HepG2 (cell line): ENCODE measurements around the gene TMEM145. TPM values are rescaled to one million over a fixed set of nuclear protein-coding genes. Genes with fewer than 3 reads are reported as not detected.

Experiments used
- ATAC-seq: fragments of 200-7000 bp; cut with Tn5 transposase; 3 replicates; pipeline ENCODE4 v1.9.1; 2020; ENCODE audit warnings: mild to moderate bottlenecking, moderate library complexity
- BruUV-seq: library from RNA; stranded (reverse); fragments of 400-500 nt; replicated peaks from 2 replicates; lab custom pipeline; 2021; lab: Mats Ljungman, UMichigan
- CTCF ChIA-PET: fragments of 300-600 bp; formaldehyde crosslinking; extraction: SDS; loops from one replicate; lab custom pipeline; 2021; ENCODE audit warnings: low total read pairs, inconsistent platforms, low intra/inter-chr PET ratio; lab: Yijun Ruan, JAX
- POLR2A ChIA-PET: fragments of 350-600 bp; sonication (Branson Sonifier 250); formaldehyde crosslinking; loops from one replicate; lab custom pipeline; 2020; ENCODE audit warnings: antibody characterized with exemption, inconsistent platforms; lab: Yijun Ruan, JAX
- DNase-seq: peaks from one replicate; pipeline ENCODE4 v3.0.0-alpha.2; 2015; ENCODE audit warnings: low spot score
- FAIRE-seq: peaks from 3 replicates; lab custom pipeline; 2011; peaks lifted over from hg19 to GRCh38; lab: Jason Lieb, UNC
- H2AFZ ChIP-seq: one replicate; pipeline ENCODE4 v1.6.1; 2011; ENCODE audit warnings: low read length, inconsistent platforms
- H3K27ac ChIP-seq: fragments of 300-600 bp; 3 replicates; pipeline ENCODE4 v1.8.0; 2011; ENCODE audit warnings: mixed run types, mild to moderate bottlenecking, mixed read lengths, low read length, inconsistent platforms; ENCODE audit not compliant: insufficient read depth; ENCODE audit errors: extremely low read length
- H3K27me3 ChIP-seq, 2 experiments: fragments of 200-600 bp in 1 of 2; 2 replicates in 1 of 2; 3 replicates in 1 of 2; pipeline versions ENCODE4 v1.6.0 to v1.8.0; 2011; ENCODE audit warnings: low read length in 2 of 2, mild to moderate bottlenecking in 2 of 2, moderate library complexity in 2 of 2, inconsistent platforms in 1 of 2; ENCODE audit not compliant: insufficient read depth in 2 of 2, control insufficient read depth in 1 of 2
- H3K36me3 ChIP-seq, 2 experiments: fragments of 200-600 bp in 1 of 2; replicated peaks in 1 of 2; 2 replicates in 1 of 2; 3 replicates in 1 of 2; pipeline versions ENCODE4 v1.5.1 to v1.8.0; 2011; ENCODE audit warnings: low read length in 2 of 2, inconsistent platforms in 1 of 2; ENCODE audit not compliant: insufficient read depth in 2 of 2, control insufficient read depth in 1 of 2
- H3K4me1 ChIP-seq: 2 replicates; pipeline ENCODE4 v1.5.1; 2012; ENCODE audit warnings: low read length, inconsistent platforms; ENCODE audit not compliant: insufficient read depth
- H3K4me2 ChIP-seq: 2 replicates; pipeline ENCODE4 v1.6.0; 2011; ENCODE audit warnings: low read depth, low read length, inconsistent platforms
- H3K4me3 ChIP-seq, 3 experiments: fragments of 200-600 bp in 1 of 3; sonication (generic), shearing (Covaris generic) in 1 of 3; replicated peaks in 1 of 3; 2 replicates each; pipeline ENCODE4 v1.5.1; 2011 to 2016; ENCODE audit warnings: low read length in 3 of 3, inconsistent platforms in 2 of 3, low read depth in 2 of 3, mild to moderate bottlenecking in 2 of 3, control low read depth in 1 of 3, mixed read lengths in 1 of 3; ENCODE audit not compliant: insufficient read depth in 1 of 3
- H3K79me2 ChIP-seq: one replicate; pipeline ENCODE4 v1.6.1; 2011; ENCODE audit warnings: low read length, inconsistent platforms; ENCODE audit not compliant: insufficient read depth
- H3K9ac ChIP-seq: 2 replicates; pipeline ENCODE4 v1.6.0; 2011; ENCODE audit warnings: mild to moderate bottlenecking, low read depth, low read length, inconsistent platforms; ENCODE audit not compliant: insufficient read depth
- H3K9me3 ChIP-seq: 2 replicates; pipeline ENCODE4 v1.5.1; 2012; ENCODE audit warnings: mild to moderate bottlenecking, low read length
- H4K20me1 ChIP-seq: 2 replicates; pipeline ENCODE4 v1.6.0; 2011; ENCODE audit warnings: inconsistent platforms, mild to moderate bottlenecking, low read length, moderate library complexity; ENCODE audit not compliant: insufficient read depth
- AGO2 ChIP-seq: fragments of 200-400 bp; formaldehyde crosslinking; optimal IDR thresholded peaks from 2 replicates; pipeline ENCODE3; 2017; ENCODE audit warnings: mild to moderate bottlenecking, low read depth, low read length, moderate library complexity
- RFXAP ChIP-seq: sonication (generic); formaldehyde crosslinking; IDR thresholded peaks from 2 replicates; pipeline ENCODE4 v1.4.0; 2020; ENCODE audit warnings: missing genetic modification reagents, borderline replicate concordance
- SIX1 ChIP-seq: sonication (generic); formaldehyde crosslinking; IDR thresholded peaks from 2 replicates; pipeline ENCODE4 v1.4.0; 2020; ENCODE audit warnings: missing genetic modification reagents, borderline replicate concordance
- ZNF138 ChIP-seq: sonication (generic); formaldehyde crosslinking; IDR thresholded peaks from 2 replicates; pipeline ENCODE4 v1.5.0; 2020; ENCODE audit warnings: mild to moderate bottlenecking, low read depth, missing genetic modification reagents
- ZNF552 ChIP-seq: sonication (generic); formaldehyde crosslinking; IDR thresholded peaks from 2 replicates; pipeline ENCODE4 v1.9.0; 2022; ENCODE audit warnings: missing genetic modification reagents, mild to moderate bottlenecking, borderline replicate concordance
- ZNF709 ChIP-seq: sonication (generic); formaldehyde crosslinking; IDR thresholded peaks from 2 replicates; pipeline ENCODE4 v1.5.0; 2020; ENCODE audit warnings: mild to moderate bottlenecking, missing genetic modification reagents
- ZNF724P ChIP-seq: sonication (generic); formaldehyde crosslinking; IDR thresholded peaks from 2 replicates; pipeline ENCODE4 v1.8.0; 2022; ENCODE audit warnings: missing genetic modification reagents, borderline replicate concordance
- WGBS: methylation state at CpG from one replicate; pipeline ENCODE4 v1.1.6; 2017; ENCODE audit warnings: low lambda C conversion rate; 5-methylcytosine and 5-hydroxymethylcytosine counted together
- in situ Hi-C: cut with HindIII; loops from 2 replicates; pipeline ENCODE4 v1.10.0; 2017; ENCODE audit warnings: low pct_unique_long_range_greater_than_20kb; ENCODE audit not compliant: extremely low pct_ligation_motif_present
- intact Hi-C: fragments of 100-400 bp; cut with micrococcal nuclease; formaldehyde crosslinking; loops from one replicate; pipeline ENCODE4 v1.10.0; 2022; ENCODE audit not compliant: unreplicated experiment
- polyA plus RNA-seq, 8 experiments: library from polyadenylated mRNA; depleted of rRNA in 3 of 8; stranded (reverse) in 7 of 8; unstranded in 1 of 8; fragments of >200 nt; fragmentation: Illumina TruSeq in 4 of 8; extraction: Trizol in 4 of 8; gene quantifications; 2 replicates each; pipeline versions ENCODE4 v1.2.1 to v1.2.3, GENCODE V29; 2011 to 2016; ENCODE audit warnings: low read depth in 4 of 8, missing spikeins in 1 of 8, mixed read lengths in 1 of 8; ENCODE audit not compliant: insufficient read depth in 1 of 8
- total RNA-seq, 5 experiments: library from RNA; depleted of rRNA; stranded (reverse); fragments of >200 nt; fragmentation: Illumina TruSeq; extraction: Trizol; gene quantifications; 2 replicates each; pipeline ENCODE4 v1.2.3, GENCODE V29; 2016; ENCODE audit warnings: low read depth in 1 of 5
- TF ChIP-seq, protein P1 (sequence below): sonication (generic); formaldehyde crosslinking; IDR thresholded peaks from 2 replicates; pipeline ENCODE4 v1.4.0; 2020; ENCODE audit warnings: mild to moderate bottlenecking, low read depth, missing genetic modification reagents
- TF ChIP-seq, protein P2 (sequence below): sonication (generic); formaldehyde crosslinking; IDR thresholded peaks from 2 replicates; pipeline ENCODE4 v1.5.0; 2020; ENCODE audit warnings: mild to moderate bottlenecking, missing genetic modification reagents
- TF ChIP-seq, protein P3 (sequence below): sonication (generic); formaldehyde crosslinking; IDR thresholded peaks from 2 replicates; pipeline ENCODE4 v1.4.0; 2020; ENCODE audit warnings: missing genetic modification reagents

TMEM145 gene
- total and polyA plus RNA-seq, 2 of the 13 experiments (the other 11 are each of a cell fraction or from before 2014, with no cell fraction given), result 0.07 to 5.1 TPM

DNA sequence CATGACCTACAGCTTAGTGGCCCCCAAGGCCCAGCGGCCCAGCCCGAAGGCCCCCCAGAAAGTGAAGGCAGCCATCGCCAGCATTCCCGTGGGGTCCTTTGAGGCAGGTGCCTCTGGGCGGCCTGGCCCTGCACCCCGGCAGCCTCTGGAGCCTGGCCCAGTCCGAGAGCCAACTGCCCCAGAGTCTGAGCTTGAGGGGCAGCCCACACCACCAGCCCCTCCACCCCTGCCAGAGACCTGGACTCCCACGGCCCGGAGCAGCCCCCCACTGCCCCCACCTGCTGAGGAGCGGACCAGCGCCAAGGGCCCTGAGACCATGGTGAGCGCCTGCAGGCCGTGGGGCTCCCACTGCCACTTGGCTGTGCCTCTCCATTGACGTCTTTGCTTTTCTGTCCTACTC is 20.1 kb upstream of the TMEM145 start (continued):
- TF ChIP-seq, protein P1, sequence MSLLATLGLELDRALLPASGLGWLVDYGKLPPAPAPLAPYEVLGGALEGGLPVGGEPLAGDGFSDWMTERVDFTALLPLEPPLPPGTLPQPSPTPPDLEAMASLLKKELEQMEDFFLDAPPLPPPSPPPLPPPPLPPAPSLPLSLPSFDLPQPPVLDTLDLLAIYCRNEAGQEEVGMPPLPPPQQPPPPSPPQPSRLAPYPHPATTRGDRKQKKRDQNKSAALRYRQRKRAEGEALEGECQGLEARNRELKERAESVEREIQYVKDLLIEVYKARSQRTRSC, result no peak
- TF ChIP-seq ZNF709 (CRISPR knock-in tag) (no peak), ZNF552 (CRISPR knock-in tag) (no peak), ZNF724P (CRISPR knock-in tag) (no peak)
- TF ChIP-seq, protein P2, sequence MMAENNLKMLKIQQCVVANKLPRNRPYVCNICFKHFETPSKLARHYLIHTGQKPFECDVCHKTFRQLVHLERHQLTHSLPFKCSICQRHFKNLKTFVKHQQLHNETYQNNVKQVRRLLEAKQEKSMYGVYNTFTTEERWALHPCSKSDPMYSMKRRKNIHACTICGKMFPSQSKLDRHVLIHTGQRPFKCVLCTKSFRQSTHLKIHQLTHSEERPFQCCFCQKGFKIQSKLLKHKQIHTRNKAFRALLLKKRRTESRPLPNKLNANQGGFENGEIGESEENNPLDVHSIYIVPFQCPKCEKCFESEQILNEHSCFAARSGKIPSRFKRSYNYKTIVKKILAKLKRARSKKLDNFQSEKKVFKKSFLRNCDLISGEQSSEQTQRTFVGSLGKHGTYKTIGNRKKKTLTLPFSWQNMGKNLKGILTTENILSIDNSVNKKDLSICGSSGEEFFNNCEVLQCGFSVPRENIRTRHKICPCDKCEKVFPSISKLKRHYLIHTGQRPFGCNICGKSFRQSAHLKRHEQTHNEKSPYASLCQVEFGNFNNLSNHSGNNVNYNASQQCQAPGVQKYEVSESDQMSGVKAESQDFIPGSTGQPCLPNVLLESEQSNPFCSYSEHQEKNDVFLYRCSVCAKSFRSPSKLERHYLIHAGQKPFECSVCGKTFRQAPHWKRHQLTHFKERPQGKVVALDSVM (CRISPR knock-in tag), result no peak
- TF ChIP-seq, all 625 proteins: peak for 0

GRCh38 chr19:42293540-42293939 is 19.6 kb upstream of the TMEM145 start:
- Histone ChIP-seq H3K9ac (no peak overlapping the region), H3K36me3 (peaks cover 22 to 61% of the 10 kb centered on the region in 2 experiments; a peak in 4 of 5 replicates), H3K27me3 (no peaks in the 10 kb centered on the region), H2AFZ (no peak overlapping the region), H3K79me2 (no peaks in the 10 kb centered on the region), H3K4me3 (no peak overlapping the region), H4K20me1 (no peaks in the 10 kb centered on the region), H3K4me2 (no peak overlapping the region), H3K4me1 (no peaks in the 10 kb centered on the region), H3K27ac (no peak overlapping the region), H3K9me3 (no peaks in the 10 kb centered on the region)
- TF ChIP-seq RFXAP (no peak), ZNF138 (no peak), AGO2 (peak; percentile 34), SIX1 (CRISPR knock-in tag) (no peak)
- TF ChIP-seq, protein P3, sequence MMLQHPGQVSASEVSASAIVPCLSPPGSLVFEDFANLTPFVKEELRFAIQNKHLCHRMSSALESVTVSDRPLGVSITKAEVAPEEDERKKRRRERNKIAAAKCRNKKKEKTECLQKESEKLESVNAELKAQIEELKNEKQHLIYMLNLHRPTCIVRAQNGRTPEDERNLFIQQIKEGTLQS, result no peak
- in situ Hi-C loops, result loop anchor here (5.0 kb wide), 1 partner anchor 161 kb away; the partner anchor contains the start of gene POU2F2
- ChIA-PET CTCF (no interaction called here), POLR2A (interaction anchor here (1.5 kb wide), 1 partner anchor 50 kb away, joined by 3 read pairs; no protein-coding TSS in a partner anchor)
- intact Hi-C loops, result no loop called here
- WGBS, result 97% methylated on average over 17 of the region's 17 CpGs
- no peak for FAIRE-seq
- DNase-seq, result no peak
- no peak for ATAC-seq
- BruUV-seq, result no TSS peak
